GM12891 (cell line): ENCODE measurements around the gene RGS3.
A peak's percentile ranks its signal among the peaks of the same experiment; 100 is the strongest.

Experiments
- DNase-seq: peaks from one replicate; pipeline ENCODE4 v3.0.0; 2011; ENCODE audit warnings: low spot score; ENCODE audit not compliant: insufficient read length
- FAIRE-seq: peaks from 2 replicates; lab custom pipeline; 2011; peaks lifted over from hg19 to GRCh38; lab: Jason Lieb, UNC
- PAX5 ChIP-seq: IDR thresholded peaks from 2 replicates; pipeline ENCODE4 v1.6.1; 2011; ENCODE audit warnings: low read length, moderate library complexity, mild to moderate bottlenecking; ENCODE audit not compliant: insufficient read depth, severe bottlenecking
- POLR2A ChIP-seq: IDR thresholded peaks from 2 replicates; pipeline ENCODE4 v1.6.1; 2011; ENCODE audit warnings: low read depth, low read length, control low read depth
- POLR2AphosphoS5 ChIP-seq: IDR thresholded peaks from 2 replicates; pipeline ENCODE4 v1.6.1; 2011; ENCODE audit warnings: low read depth, low read length, control low read depth
- POU2F2 ChIP-seq: IDR thresholded peaks from 2 replicates; pipeline ENCODE4 v1.6.1; 2011; ENCODE audit warnings: low read depth, mild to moderate bottlenecking, control low read depth, low read length, moderate library complexity
- SPI1 ChIP-seq: IDR thresholded peaks from 2 replicates; pipeline ENCODE4 v1.6.1; 2011; ENCODE audit warnings: low read depth, low read length, control low read depth
- TAF1 ChIP-seq: IDR thresholded peaks from 2 replicates; pipeline ENCODE4 v1.6.1; 2011; ENCODE audit warnings: low read depth, low read length, control low read depth

RGS3 gene

GRCh38 chr9:113564498-113565237, 101.1 kb downstream of the RGS3 start:
- FAIRE-seq (no peak), DNase-seq (no peak)
- no peak for TF ChIP-seq TAF1
- no peak for TF ChIP-seq POLR2A
- no peak for TF ChIP-seq POU2F2
- no peak for TF ChIP-seq POLR2AphosphoS5
- TF ChIP-seq PAX5, result no peak
- no peak for TF ChIP-seq SPI1

- no peak for DNase-seq
- peak; percentile 60 for FAIRE-seq
- TF ChIP-seq TAF1, result no peak
- no peak for TF ChIP-seq POLR2A
- no peak for TF ChIP-seq POLR2AphosphoS5
- TF ChIP-seq POU2F2, result no peak
- TF ChIP-seq PAX5, result no peak
- no peak for TF ChIP-seq SPI1
These were observed 102.6 kb downstream of the RGS3 start for GRCh38 chr9:113566016-113566711.

GRCh38 chr9:113566712-113567071, 103.2 kb downstream of the RGS3 start:
- FAIRE-seq (no peak), DNase-seq (no peak)
- no peak for TF ChIP-seq TAF1

GRCh38 chr9:113567361-113568080, 104.0 kb downstream of the RGS3 start:
- TF ChIP-seq POLR2AphosphoS5 (no peak), TAF1 (no peak), POU2F2 (no peak), SPI1 (no peak), PAX5 (no peak), POLR2A (no peak)
- DNase-seq, result no peak
- no peak for FAIRE-seq

DNA sequence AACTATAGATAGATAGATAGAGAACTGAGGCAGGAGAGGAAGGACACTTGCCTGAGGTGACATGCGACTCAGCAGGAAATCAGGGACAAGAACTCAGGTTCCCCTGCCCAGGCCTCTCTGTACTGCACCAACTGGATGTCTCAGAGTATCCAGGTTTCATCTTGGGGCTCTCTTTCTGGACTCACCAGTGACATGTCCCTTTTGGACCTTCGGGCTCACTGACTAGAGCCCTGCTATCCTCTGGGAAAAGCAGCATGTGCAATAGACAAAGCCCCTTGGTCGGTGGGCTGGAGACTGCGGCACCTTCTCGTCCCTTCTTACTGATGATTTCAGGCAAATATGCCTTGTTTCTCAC, 104.5 kb downstream of the RGS3 start:
- FAIRE-seq (no peak), DNase-seq (no peak)
- no peak for TF ChIP-seq SPI1
- no peak for TF ChIP-seq TAF1
- no peak for TF ChIP-seq POU2F2
- TF ChIP-seq PAX5, result no peak
- TF ChIP-seq POLR2A, result no peak
- TF ChIP-seq POLR2AphosphoS5, result no peak

- DNase-seq (no peak), FAIRE-seq (no peak)
- TF ChIP-seq TAF1, result no peak
These were observed 105.2 kb downstream of the RGS3 start for GRCh38 chr9:113568571-113569321.

DNA sequence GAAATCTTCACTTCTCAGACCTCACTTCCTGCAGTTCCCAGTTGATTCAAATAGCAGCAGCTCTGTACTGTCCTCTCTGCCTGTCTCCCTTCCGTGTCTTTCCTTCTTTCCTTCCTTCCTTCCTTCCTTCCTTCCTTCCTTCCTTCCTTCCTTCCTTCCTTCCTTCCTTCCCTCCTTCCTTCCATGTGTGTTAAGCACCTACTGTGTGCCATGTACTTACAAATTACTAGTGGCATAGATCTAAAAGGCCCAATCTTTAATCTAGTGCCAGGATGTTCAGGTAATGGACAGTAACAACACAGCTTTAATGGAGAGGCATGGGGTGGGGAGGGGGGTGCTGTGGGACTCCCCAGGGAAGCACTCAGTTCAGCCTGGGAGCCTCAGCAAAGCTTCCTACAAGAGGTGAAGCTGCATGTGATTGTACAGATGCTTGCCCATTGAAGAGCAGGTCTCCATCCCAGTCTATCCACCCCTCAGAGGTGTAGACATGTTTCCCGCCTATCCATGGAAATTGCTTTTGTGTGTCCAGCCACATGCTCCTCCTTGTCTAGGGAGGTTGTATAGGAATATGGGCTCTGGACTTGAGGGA, 106.0 kb downstream of the RGS3 start:
- FAIRE-seq, result no peak
- no peak for TF ChIP-seq TAF1
- DNase-seq, result no peak

GRCh38 chr9:113570106-113570505, 106.6 kb downstream of the RGS3 start:
- FAIRE-seq (no peak), DNase-seq (no peak)
- TF ChIP-seq SPI1 (no peak), POLR2A (no peak), PAX5 (no peak), POLR2AphosphoS5 (no peak), POU2F2 (no peak), TAF1 (no peak)
